ENCODE data around the gene CACTIN. TPM values are rescaled to one million over a fixed set of nuclear protein-coding genes. Genes with fewer than 3 reads are reported as not detected.
"Not testable (repeated sequence)": the region's sequence is repeated elsewhere in the genome, so short reads cannot be mapped to it uniquely, and the experiment has no call there.

Gene CACTIN
- total RNA-seq, 4 donors from 2014 or later = 14.4 to 31.1 (median 22.5) TPM

DNA sequence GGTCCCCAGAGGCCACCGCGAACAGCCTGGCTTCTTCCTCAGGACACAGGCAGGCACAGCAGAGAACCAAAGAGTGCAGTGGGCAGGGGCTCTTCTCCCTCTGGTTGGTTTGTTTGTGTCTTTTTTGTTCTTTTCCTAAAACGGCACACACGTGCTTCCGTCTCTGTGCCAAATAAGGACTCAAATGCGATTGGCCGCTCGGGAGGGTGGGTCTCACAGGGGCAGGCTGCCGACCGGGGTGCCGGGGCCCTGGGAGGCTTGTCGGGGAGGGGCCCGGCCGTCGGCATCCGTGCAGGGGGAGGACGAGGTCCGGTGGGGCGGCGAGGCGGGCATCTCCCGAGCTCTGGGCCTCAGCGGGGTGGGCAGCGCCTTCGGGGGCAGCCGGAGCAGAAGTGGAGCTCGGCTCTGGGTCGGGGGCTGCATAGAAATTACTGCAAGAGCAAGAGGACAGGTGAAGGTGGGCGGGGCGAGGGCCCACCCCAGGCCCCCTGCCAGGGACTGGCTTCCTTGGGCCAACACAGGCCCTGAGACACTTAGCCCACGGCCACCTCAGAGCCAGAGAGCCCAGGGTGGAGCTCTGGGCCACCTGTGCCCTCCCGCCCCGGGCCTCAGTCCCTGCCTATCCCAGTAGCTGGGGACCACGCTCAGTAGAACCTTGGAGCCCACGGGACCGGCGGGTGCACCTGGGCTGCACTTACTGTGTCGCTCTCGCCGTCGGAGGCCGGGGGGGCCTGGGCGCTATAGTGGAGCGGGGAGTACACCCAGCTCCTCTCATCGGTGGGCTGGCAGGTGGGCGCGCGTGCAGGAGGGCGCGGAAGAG is 6.4 kb upstream of the CACTIN start:
- TF ChIP-seq, protein P1, sequence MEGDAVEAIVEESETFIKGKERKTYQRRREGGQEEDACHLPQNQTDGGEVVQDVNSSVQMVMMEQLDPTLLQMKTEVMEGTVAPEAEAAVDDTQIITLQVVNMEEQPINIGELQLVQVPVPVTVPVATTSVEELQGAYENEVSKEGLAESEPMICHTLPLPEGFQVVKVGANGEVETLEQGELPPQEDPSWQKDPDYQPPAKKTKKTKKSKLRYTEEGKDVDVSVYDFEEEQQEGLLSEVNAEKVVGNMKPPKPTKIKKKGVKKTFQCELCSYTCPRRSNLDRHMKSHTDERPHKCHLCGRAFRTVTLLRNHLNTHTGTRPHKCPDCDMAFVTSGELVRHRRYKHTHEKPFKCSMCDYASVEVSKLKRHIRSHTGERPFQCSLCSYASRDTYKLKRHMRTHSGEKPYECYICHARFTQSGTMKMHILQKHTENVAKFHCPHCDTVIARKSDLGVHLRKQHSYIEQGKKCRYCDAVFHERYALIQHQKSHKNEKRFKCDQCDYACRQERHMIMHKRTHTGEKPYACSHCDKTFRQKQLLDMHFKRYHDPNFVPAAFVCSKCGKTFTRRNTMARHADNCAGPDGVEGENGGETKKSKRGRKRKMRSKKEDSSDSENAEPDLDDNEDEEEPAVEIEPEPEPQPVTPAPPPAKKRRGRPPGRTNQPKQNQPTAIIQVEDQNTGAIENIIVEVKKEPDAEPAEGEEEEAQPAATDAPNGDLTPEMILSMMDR (IDR thresholded peaks at IDR 0.05) = no peak
- DNase-seq (ENCODE audit: low spot score) = no peak
- ATAC-seq (ENCODE audit: low FRiP score) = no peak

DNA sequence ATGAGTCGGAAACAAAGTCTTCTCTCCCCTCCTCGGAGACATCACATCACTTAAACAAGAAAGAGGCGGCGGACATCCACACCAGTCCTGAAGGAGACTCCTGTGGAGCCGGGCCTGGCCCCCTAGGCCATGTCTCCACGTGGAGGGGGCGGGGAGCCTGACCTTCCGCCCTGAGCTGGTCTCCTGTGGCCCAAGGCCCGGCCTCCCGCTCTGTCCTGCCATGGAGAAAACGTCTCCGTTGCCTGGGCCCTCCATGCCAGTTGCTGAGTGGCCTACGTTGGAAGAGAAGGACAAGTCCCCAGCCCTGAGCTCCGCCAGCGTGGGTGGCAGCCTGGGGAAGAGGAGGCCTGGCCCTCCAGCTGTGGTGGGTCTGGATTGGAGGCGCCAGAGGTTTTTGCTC is 5.5 kb upstream of the CACTIN start:
- TF ChIP-seq, protein P1 (IDR thresholded peaks at IDR 0.05) = no peak
- DNase-seq (ENCODE audit: low spot score) (no peak), ATAC-seq (ENCODE audit: low FRiP score) (no peak)

DNA sequence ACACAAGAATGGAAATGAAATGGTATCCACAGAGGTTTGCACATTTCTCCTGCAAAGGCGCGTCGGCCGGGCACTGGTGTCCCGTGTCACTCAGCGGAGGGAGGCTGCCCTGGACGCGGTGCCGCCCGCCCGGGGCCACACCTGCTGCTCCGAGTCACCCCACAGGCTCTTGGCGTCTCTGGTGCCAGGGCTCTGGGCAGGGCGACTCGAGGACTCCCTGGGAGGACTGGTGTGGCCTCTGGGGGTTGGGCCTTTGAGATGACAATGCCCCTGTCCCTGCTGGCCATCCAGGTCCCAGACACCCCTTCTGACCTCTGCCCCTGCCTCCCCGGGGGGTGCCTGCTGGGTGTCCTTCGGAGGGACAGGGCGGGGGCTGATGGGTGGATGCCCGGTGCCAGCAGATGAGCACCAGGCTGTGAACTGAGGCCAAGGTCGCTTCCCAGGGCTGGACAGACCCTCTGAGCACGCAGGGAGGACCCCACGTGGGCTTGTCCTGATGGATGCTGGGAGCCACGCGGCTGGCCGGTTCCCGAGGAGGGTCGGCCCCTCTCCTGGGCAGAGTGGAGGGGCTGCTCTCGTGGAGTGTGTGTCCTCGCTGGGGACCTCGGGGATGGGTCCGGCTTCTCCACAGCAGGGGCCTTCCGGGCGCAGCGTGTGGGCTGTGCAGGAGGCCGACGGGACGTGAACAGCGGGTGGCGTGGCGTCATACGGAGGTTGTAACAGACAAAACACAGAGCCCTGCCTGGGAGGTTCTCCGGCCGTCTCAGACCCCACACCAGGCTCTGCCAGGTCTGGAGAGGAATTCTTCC is 4.7 kb upstream of the CACTIN start:
- DNase-seq (ENCODE audit: low spot score) = no peak
- TF ChIP-seq, protein P1 (IDR thresholded peaks at IDR 0.05) = no peak
- ATAC-seq (ENCODE audit: low FRiP score) = no peak

DNA sequence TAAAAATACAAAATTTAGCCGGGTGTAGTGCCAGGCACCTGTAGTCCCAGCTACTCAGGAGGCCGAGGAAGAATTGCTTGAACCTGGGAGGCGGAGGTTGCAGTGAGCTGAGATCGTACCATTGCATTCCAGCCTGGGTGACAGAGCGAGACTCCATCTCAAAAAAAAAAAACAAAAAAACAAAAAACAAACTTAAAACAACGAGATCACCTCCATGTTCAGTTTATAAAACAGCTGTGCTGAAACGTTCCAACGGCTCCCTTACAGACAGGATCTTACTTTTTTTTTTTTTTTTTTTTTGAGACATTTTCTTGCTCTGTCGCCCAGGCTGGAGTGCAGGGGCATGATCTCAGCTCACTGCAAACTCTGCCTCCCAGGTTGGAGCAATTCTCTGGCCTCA is 2.2 kb upstream of the CACTIN start:
- not testable (repeated sequence) for ATAC-seq (ENCODE audit: low FRiP score)

DNA sequence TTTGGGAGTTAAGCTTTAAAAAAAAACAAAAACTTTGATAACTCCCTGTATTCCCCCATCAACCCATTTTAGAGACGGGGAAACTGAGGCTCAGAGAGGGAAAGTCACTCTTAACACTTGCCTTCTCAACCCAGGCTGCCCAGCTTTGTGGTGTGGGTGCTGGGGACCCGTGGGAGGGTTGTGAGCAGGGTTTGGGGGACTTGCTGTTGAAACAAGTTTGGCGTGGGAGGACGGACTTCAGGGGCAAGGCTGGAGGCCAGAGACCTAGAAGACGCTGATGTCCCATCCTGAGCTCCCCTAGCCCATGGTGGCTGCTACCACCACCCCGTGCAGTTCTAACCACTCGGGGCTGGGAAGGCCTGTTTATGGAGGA is 747 bp upstream of the CACTIN start:
- ATAC-seq (ENCODE audit: low FRiP score) = no peak
- TF ChIP-seq, protein P1 (IDR thresholded peaks at IDR 0.05) = no peak
- DNase-seq (ENCODE audit: low spot score) = no peak

More for the DNA sequence above, 2.2 kb upstream of the CACTIN start:
- not testable (repeated sequence) for DNase-seq (ENCODE audit: low spot score)

DNA sequence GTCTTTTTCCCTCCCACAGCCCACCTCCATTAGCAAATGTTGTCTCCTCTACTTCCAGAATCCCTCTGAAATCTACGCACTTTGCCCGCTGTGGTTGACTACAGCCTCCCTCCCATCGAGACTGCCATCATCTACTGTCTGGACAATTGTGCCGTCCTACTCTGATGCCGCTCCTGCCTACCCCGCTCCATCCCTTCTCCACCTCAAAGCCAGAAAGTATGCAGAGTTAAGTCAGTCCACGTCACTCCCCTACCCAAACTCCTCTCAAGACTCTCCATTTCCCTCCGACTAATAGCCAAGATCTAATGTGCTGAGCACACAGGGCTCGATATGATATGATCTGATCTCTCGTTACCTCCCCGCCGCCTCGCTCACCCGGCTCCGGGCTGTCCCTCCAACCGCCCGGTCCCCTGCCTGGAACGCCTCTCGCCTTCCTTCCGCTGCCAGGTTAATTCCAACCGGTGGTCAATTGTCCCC is 556 bp downstream of the CACTIN start:
- TF ChIP-seq, protein P1 (IDR thresholded peaks at IDR 0.05) = no peak
- DNase-seq (ENCODE audit: low spot score) = no peak
- ATAC-seq (ENCODE audit: low FRiP score) = peak; percentile 5

DNA sequence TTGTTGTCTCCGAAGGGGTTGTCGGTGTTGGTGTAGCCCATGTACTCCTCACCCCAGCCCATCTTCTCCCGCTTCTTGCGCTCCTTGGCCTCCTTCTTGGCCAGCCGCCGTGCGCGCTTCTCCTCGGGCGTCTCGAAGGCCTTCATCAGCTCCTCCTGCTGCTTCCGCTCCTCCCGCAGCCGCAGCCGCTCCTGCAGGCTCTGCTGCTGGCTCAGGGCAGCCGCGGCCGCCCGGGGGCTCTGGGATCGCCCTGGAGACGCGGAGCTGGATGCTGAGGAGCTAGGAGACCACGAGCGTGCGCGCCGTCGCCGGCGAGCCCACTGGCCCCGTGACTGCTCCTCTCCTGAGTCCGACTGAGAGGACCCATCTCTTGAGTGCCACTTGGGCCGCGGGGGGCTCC is 2.9 kb downstream of the CACTIN start:
- ATAC-seq (ENCODE audit: low FRiP score) (no peak), DNase-seq (ENCODE audit: low spot score) (no peak)
- TF ChIP-seq, protein P1 (IDR thresholded peaks at IDR 0.05) = no peak

Measured in omental fat pad (tissue), 4 donors.